ENCODE data around the gene SLC25A42.
A peak's percentile ranks its signal among the peaks of the same experiment; 100 is the strongest.
"Not testable (repeated sequence)": the region's sequence is repeated elsewhere in the genome, so short reads cannot be mapped to it uniquely, and the experiment has no call there.

The SLC25A42 gene

GRCh38 chr19:19107654-19108053, 43.9 kb downstream of the SLC25A42 start:
- DNase-seq = no peak

GRCh38 chr19:19109601-19110000, 45.8 kb downstream of the SLC25A42 start:
- no peak for DNase-seq

GRCh38 chr19:19110410-19111135, 46.8 kb downstream of the SLC25A42 start:
- no peak for DNase-seq

GRCh38 chr19:19111136-19111835, 47.5 kb downstream of the SLC25A42 start:
- no peak for DNase-seq

DNA sequence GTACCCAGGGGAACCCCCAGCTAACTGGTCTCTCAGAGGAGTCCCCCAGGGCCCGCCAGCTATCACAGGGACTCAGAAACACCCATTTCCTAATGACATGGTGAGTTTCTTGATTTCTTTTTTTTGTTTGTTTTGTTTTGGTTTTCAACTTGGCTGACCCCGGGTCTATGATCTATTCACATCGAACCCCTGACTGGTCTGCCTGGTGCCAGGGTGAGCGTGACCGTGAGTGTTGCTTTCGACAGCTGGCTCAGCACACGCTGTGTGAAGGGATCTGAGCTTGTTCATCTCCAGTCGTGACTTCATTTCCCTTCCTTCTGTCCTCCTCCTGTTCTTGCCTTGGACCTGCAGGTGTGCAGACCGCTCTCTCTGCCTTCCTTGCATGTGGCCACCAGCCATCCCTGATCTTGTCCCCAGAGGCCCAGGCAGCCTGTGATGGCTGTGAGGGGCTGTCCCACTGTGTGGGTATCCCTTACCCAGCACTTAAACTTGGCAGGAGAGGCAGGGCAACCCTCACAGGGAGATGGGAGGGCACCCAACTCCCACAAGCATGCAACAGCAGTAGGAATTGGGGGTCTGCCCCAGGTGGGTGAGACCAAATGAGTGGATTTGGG, 48.3 kb downstream of the SLC25A42 start:
- DNase-seq = no peak

GRCh38 chr19:19113040-19113626, 49.3 kb downstream of the SLC25A42 start:
- peak; percentile 82 for DNase-seq

GRCh38 chr19:19115954-19116353, 52.2 kb downstream of the SLC25A42 start:
- DNase-seq = peak; percentile 88

GRCh38 chr19:19119325-19120237, 55.8 kb downstream of the SLC25A42 start:
- no peak for DNase-seq

DNA sequence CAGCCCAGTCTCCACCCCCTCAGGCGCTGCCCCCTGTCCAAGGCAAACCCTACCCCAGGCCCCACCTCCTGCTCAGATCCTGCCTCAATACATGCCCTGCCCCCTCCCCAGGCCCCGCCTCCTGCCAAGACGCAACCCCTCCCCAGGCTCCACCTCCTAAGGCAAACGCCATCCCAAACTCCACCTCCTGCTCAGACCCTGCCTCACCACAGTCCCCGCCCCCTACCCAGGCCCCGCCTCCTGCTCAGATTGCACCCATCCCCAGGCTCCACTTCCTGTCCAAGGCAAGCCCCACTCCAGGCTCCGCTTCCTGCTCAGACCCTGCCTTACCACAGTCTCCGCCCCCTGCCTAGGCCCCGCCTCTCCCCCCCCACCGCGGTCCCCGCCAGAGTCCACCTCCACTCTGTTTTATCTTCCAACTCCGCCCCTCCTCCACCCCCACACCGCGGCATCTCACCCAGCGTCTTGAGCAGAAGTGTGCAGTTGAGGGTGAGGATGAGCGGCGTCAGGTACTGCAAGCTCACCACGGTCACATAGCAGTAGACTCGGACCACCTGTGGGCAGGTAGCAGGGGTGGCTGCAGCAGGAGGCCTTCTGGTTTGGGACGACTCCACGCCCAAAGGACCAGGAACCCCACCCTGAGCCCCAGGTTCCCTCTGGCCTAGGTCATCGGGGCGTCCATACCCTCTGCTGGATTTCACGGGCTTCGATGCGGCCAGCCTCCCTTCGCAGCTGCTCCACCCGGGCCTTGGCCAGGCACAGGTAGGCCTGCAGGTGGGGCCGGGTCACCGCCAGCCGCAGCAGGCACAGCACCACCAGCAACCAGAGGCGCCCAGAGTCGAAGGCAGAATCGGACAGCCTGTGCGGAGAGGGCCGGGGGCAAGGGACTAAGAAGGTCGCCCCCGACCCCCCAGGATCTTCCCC, 56.8 kb downstream of the SLC25A42 start:
- DNase-seq = peak; percentile 91

DNA sequence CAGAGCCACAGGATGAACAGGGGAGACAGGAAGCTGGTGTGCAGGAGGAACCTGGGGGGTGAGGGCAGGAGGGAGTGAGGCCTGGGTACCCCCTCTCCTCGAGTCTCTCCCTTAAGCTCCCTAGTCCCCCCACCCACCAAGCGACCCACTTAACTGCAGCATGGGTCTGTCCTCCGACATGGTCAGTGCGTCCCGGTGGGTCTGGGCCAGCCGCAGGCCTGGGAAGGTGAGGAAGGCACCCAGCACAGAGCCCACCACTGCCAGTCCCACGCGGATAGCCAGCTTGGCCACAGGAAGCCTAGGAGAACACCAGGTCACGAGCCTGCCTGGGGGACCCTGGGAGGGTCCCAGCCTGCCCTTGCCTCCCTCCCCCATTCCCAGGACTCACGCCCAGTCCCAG, 57.6 kb downstream of the SLC25A42 start:
- DNase-seq = no peak

GRCh38 chr19:19122902-19123301, 59.1 kb downstream of the SLC25A42 start:
- DNase-seq = no peak

- no peak for DNase-seq
These were observed 59.6 kb downstream of the SLC25A42 start for GRCh38 chr19:19123386-19123785.

DNA sequence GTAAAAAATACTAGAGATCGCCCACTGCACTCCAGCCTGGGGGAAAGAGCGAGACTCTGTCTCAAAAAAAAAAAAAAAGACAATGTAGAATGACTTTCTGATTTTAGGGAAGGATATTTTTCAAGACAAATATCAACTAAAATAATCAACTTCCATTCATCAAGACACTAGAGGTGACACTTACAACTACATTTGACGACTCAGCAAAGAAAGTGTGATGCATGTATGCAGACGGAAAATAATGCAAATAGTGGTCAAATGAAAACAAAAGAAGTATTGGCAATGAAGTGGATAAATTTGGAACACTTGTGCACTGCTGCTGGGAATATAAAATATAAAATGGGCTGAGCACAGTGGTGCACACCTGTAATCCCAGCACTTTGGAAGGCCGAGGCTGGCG, 62.3 kb downstream of the SLC25A42 start:
- DNase-seq = no peak

GRCh38 chr19:19131989-19132388, 68.2 kb downstream of the SLC25A42 start:
- no peak for DNase-seq

DNA sequence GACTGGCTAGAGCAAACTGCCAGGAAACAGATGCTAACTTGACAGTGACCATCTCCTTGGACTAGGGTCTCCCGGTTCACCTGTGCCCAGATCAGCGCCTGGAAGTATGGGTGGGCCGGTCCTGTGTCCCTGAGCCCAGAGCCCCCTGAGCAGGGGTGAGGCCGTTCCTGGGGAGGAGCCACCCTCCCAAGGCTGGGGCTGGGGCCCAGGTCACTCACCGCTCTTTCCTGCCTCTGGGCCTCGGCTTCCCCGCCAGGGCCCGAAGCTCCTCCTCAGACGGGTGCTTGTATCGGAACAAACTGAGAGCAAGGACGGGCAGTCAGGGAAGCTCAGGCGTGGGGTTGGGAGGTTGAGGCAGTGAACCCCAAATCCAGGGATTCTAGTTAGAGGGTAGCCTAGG, 69.1 kb downstream of the SLC25A42 start:
- no peak for DNase-seq

GRCh38 chr19:19133985-19134384, 70.2 kb downstream of the SLC25A42 start:
- DNase-seq = no peak

- peak; percentile 67 for DNase-seq
These were observed 70.9 kb downstream of the SLC25A42 start for GRCh38 chr19:19134687-19135158.

DNA sequence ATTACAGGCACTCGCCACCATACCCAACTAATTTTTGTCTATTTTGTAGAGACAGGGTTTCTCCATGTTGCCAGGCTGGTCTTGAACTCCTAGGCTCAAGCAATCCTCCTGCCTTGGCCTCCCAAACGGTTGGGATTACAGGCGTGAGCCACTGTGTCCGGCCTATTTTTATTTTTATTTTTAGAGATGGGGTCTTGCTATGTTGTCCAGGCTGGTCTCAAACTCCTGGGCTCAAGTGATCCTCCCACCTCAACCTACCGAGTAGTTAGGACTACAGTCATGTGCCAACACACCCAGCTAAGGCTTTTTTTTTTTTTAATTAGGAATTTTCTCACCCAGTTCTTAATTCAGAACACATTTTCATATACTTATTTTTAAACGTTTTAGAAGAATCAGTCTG, 71.9 kb downstream of the SLC25A42 start:
- not testable (repeated sequence) for DNase-seq

DNA sequence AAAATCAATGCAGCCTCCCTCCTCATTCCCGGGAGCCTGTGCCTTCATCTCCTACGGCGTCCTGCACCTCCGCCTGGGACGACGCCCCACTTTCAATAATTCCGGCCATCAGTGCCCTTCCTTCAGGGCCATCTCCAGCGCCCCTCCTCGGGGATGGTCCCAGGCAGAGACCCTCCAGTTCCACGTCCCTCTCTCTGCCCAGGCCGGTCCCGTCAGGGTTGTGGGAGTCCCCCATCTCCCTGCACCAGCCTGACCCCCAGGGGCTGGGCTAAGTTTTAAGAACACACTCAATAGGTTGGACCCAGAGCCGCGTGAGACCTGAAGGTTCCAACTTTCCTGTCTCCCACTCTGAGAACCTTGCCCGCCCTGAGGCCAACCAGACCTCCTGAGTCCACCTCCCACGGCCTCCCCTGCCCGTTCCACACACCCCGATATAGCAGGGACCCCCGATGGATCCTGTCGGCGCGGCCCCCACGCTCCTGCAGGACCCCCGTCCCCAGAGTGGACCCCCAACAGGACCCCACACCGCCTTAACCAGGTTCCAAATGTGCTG, 73.8 kb downstream of the SLC25A42 start:
- peak; percentile 58 for DNase-seq

DNA sequence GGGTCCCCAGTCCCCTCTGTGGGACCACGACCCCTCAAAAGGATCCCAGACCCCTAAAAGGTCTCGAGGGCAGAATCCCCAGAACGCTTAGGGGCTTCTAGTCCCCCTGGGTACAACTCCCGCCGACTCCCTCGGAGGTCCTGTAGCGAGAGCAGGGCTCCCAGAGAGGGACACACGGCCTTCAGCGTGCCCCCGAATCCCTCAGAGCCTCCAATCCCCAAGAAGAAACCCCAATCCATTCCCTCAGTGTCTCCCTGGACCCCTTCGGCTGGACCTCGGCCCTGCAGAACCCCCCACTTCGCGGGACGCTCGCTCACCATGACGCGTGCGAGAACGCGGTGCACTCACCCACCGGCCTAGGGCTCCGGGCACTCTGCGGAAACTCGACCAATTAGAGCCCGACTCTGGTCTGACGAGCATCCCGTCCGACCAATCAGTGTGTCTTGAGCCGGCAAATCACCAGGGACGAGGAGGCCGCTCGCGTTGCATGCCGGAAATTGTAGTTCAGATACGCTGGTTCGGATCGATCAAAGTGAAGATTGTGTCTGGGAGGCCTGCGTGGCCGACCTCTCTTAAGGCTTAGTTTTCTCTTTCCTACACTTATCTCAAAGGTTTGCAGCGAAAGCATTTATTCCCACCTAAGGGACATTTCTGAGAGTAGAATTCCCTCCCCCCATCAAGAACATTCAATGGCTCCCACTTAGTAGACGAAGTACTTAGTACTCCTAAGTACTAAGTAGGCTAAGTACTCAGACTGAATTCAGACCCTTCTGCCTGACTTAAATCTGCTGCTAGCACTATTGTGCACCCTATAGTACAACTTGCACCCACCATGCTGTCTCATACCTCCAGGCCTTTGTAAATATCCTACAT, 74.6 kb downstream of the SLC25A42 start, which contains the start of gene TMEM161A:
TSS of gene TMEM161A (minus strand) at position 370 of the 873 bp plus-strand sequence. CDS start at position 320, 50 bp downstream.
- DNase-seq = peak; percentile 100

All from NCI-H82 (cell line).